DND-41 (cell line): ENCODE results near the gene RBP7.

ENCODE experiments used
- EZH2 ChIP-seq: IDR thresholded peaks from 3 replicates; pipeline ENCODE4 v1.6.1; 2012; ENCODE audit warnings: borderline replicate concordance, low read depth, mild to moderate bottlenecking, moderate library complexity, low read length, inconsistent platforms; ENCODE audit not compliant: severe bottlenecking
- TF ChIP-seq, protein P1 (sequence below): IDR thresholded peaks from 2 replicates; pipeline ENCODE4 v1.5.1; 2012; ENCODE audit warnings: borderline replicate concordance, low read length, moderate library complexity, mild to moderate bottlenecking; ENCODE audit not compliant: poor library complexity, severe bottlenecking; ENCODE audit errors: extremely low read depth

DNA sequence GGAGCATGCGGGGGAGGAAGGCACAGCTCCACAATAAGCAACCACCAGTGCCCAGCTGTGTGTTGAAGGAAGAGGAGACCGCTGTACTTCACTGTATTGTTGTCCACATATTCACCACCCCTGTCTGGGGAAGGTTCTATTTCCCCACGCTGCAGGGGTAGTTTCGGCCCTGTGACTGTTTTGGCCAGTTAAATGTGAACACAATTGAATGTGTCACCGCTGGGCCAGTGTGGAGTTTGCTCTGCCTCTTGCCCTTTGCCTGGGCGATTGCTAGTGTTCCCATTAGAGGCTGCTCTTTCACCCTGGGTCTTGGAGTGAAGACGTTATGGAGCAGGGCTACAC, 68.3 kb downstream of the RBP7 start:
- TF ChIP-seq, protein P1, sequence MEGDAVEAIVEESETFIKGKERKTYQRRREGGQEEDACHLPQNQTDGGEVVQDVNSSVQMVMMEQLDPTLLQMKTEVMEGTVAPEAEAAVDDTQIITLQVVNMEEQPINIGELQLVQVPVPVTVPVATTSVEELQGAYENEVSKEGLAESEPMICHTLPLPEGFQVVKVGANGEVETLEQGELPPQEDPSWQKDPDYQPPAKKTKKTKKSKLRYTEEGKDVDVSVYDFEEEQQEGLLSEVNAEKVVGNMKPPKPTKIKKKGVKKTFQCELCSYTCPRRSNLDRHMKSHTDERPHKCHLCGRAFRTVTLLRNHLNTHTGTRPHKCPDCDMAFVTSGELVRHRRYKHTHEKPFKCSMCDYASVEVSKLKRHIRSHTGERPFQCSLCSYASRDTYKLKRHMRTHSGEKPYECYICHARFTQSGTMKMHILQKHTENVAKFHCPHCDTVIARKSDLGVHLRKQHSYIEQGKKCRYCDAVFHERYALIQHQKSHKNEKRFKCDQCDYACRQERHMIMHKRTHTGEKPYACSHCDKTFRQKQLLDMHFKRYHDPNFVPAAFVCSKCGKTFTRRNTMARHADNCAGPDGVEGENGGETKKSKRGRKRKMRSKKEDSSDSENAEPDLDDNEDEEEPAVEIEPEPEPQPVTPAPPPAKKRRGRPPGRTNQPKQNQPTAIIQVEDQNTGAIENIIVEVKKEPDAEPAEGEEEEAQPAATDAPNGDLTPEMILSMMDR = no peak
- TF ChIP-seq EZH2 = no peak
